AG08396 (cell line): ENCODE data around the gene MAST2.
"Not testable (repeated sequence)": the region's sequence is repeated elsewhere in the genome, so short reads cannot be mapped to it uniquely, and the experiment has no call there.

Experiments used
- DNase-seq: peaks from one replicate; pipeline ENCODE4 v3.0.0; 2012; ENCODE audit warnings: low spot score, mixed read lengths

MAST2 gene

GRCh38 chr1:45857755-45858492 is 54.5 kb downstream of the MAST2 start:
- not testable (repeated sequence) for DNase-seq

- no peak for DNase-seq
Measured at GRCh38 chr1:45859221-45859620, 55.8 kb downstream of the MAST2 start.

GRCh38 chr1:45862008-45862407 is 58.6 kb downstream of the MAST2 start:
- DNase-seq: no peak

- DNase-seq: no peak
Measured at GRCh38 chr1:45863218-45863617, 59.8 kb downstream of the MAST2 start.

- no peak for DNase-seq
Measured at GRCh38 chr1:45864167-45865106, 61.0 kb downstream of the MAST2 start.

- no peak for DNase-seq
Measured at GRCh38 chr1:45867697-45868348, 64.4 kb downstream of the MAST2 start.

- no peak for DNase-seq
Measured at GRCh38 chr1:45868861-45869260, 65.4 kb downstream of the MAST2 start.

GRCh38 chr1:45870500-45870899 is 67.1 kb downstream of the MAST2 start:
- no peak for DNase-seq

GRCh38 chr1:45872173-45872801 is 68.9 kb downstream of the MAST2 start:
- DNase-seq: peak; percentile 15

- no peak for DNase-seq
Measured at GRCh38 chr1:45876000-45876617, 72.7 kb downstream of the MAST2 start.

GRCh38 chr1:45877264-45877663 is 73.9 kb downstream of the MAST2 start:
- DNase-seq: no peak

GRCh38 chr1:45879885-45880598 is 76.6 kb downstream of the MAST2 start:
- DNase-seq: no peak

- DNase-seq: no peak
Measured at GRCh38 chr1:45880930-45881329, 77.5 kb downstream of the MAST2 start.

GRCh38 chr1:45883658-45884057 is 80.2 kb downstream of the MAST2 start:
- DNase-seq: peak; percentile 15

GRCh38 chr1:45884700-45885099 is 81.3 kb downstream of the MAST2 start:
- DNase-seq: no peak

GRCh38 chr1:45886229-45886628 is 82.8 kb downstream of the MAST2 start:
- DNase-seq: no peak

GRCh38 chr1:45887156-45887842 is 83.9 kb downstream of the MAST2 start:
- no peak for DNase-seq

GRCh38 chr1:45890078-45890477 is 86.7 kb downstream of the MAST2 start:
- no peak for DNase-seq

GRCh38 chr1:45891087-45891486 is 87.7 kb downstream of the MAST2 start:
- DNase-seq: no peak

GRCh38 chr1:45892068-45892785 is 88.8 kb downstream of the MAST2 start:
- DNase-seq: peak; percentile 63
